Adrenal gland (tissue), 5 donors: ENCODE measurements around the gene CCDC187.

Experiments used
- POLR2A ChIP-seq, 2 donors: fragments of 450-650 bp; IDR thresholded peaks; one replicate each; pipeline ENCODE4 v1.6.1; 2017; ENCODE audit warnings: antibody characterized with exemption in 2 of 2, mild to moderate bottlenecking in 2 of 2, moderate library complexity in 1 of 2
- TF ChIP-seq, protein P1 (sequence below), 6 experiments: fragments of 450-650 bp in 4 of 6; fragments of 200-600 bp in 2 of 6; sonication (generic) in 1 of 6; IDR thresholded peaks; 1 replicate in 5 of 6; 2 replicates in 1 of 6; pipeline versions ENCODE4 v1.5.1 to v1.8.0; 2016 to 2021; ENCODE audit warnings: antibody characterized with exemption in 6 of 6, mild to moderate bottlenecking in 2 of 6, moderate library complexity in 1 of 6
- donor health status: DM: no; HTN: no; CAD: no.

DNA sequence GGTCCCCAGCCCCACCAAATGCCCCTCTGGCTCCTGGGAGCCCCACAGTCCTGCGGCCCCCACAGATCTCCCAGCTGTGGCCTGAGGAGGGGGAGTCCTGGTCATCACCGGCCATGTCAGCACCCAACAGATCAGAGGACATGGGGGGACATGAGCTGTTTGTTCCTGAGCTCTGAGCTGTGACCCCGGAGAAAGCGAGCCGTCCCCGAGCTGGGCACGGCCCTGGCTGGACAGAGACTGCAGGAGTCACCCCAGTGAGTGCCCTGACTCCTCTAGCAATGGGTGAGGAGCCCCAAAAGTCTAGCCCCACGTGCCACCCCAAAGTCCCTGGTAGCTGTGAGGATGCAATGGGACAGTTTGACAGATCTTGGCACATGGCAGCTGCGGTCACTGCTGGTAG is 25.7 kb downstream of the CCDC187 start:
- TF ChIP-seq POLR2A (IDR thresholded peaks at IDR 0.05), result no peak
- TF ChIP-seq, protein P1, sequence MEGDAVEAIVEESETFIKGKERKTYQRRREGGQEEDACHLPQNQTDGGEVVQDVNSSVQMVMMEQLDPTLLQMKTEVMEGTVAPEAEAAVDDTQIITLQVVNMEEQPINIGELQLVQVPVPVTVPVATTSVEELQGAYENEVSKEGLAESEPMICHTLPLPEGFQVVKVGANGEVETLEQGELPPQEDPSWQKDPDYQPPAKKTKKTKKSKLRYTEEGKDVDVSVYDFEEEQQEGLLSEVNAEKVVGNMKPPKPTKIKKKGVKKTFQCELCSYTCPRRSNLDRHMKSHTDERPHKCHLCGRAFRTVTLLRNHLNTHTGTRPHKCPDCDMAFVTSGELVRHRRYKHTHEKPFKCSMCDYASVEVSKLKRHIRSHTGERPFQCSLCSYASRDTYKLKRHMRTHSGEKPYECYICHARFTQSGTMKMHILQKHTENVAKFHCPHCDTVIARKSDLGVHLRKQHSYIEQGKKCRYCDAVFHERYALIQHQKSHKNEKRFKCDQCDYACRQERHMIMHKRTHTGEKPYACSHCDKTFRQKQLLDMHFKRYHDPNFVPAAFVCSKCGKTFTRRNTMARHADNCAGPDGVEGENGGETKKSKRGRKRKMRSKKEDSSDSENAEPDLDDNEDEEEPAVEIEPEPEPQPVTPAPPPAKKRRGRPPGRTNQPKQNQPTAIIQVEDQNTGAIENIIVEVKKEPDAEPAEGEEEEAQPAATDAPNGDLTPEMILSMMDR (IDR thresholded peaks at IDR 0.05), result no peak
